Measurements from ENCODE around the gene GPX6.

DNA sequence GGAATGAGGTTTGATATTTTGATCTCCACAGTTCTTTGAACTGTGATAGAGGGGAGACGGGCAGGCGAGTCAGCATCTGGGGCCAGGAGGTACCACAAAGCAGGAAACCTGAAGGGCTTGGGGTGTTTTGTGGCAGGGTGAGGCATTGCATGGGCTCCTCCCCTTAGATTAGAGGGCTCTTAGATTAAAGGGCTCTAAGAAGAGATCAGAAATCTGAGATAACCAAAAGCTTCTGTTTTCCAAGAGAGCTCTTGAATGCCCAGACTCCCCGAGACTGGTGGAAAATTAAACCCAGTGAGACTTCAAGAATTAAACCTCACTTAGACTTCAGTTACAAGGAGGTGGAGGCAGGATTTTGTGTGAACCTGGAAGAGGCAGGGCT lies 7.6 kb upstream of the GPX6 start:
- TF ChIP-seq, protein P1, sequence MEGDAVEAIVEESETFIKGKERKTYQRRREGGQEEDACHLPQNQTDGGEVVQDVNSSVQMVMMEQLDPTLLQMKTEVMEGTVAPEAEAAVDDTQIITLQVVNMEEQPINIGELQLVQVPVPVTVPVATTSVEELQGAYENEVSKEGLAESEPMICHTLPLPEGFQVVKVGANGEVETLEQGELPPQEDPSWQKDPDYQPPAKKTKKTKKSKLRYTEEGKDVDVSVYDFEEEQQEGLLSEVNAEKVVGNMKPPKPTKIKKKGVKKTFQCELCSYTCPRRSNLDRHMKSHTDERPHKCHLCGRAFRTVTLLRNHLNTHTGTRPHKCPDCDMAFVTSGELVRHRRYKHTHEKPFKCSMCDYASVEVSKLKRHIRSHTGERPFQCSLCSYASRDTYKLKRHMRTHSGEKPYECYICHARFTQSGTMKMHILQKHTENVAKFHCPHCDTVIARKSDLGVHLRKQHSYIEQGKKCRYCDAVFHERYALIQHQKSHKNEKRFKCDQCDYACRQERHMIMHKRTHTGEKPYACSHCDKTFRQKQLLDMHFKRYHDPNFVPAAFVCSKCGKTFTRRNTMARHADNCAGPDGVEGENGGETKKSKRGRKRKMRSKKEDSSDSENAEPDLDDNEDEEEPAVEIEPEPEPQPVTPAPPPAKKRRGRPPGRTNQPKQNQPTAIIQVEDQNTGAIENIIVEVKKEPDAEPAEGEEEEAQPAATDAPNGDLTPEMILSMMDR (conservative IDR thresholded peaks at IDR 0.05 in 1 of 2, IDR thresholded peaks at IDR 0.05 in 1 of 2; ENCODE audit: low read depth in 1 of 2, low read length in 2 of 2) = no peak
- no peak for TF ChIP-seq EZH2 (IDR thresholded peaks at IDR 0.05; ENCODE audit: low read length, missing control alignments)
